TTC549 (cell line): ENCODE measurements around the gene HOXB6.

Source experiments
- FAIRE-seq: peaks from 2 replicates; lab custom pipeline; 2012; peaks lifted over from hg19 to GRCh38; lab: Jason Lieb, UNC

HOXB6 gene

DNA sequence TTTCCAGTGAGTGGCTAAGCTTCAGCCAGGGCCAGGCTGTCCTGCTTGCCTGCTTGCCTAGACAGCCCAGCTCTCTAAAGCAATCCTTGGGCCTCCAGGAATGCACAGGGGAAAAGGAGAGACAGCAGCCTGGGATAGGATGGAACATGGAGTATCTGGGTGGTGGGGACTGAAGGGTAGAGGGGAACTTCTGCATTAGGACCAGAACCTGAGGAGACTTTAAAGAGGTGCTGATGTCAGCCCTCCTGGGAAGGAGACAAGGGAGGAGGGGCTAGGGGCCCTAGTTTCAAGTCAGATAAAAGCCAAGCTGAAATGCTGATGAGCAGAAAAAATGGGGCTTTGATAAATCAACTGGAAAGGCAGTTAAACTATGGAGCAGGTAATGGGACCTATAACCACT is 4.2 kb upstream of the HOXB6 start:
- FAIRE-seq, result no peak

DNA sequence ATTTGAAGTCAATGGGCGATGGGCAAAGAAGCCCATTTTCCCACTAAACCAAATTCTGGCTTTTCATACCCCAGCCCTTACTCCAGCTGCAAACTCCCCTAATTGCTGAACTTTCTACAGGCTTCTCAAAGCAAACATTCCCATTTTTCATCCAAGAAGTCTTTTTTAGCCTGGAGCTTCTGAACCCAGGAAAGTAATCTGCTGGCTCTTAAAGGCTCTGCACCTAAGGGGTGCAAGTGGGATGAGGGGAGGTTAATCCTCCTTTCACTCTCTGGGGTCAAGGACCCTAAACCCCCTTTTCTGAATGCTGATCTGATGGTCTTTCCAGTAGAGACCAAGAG is 3.7 kb upstream of the HOXB6 start:
- FAIRE-seq, result no peak

DNA sequence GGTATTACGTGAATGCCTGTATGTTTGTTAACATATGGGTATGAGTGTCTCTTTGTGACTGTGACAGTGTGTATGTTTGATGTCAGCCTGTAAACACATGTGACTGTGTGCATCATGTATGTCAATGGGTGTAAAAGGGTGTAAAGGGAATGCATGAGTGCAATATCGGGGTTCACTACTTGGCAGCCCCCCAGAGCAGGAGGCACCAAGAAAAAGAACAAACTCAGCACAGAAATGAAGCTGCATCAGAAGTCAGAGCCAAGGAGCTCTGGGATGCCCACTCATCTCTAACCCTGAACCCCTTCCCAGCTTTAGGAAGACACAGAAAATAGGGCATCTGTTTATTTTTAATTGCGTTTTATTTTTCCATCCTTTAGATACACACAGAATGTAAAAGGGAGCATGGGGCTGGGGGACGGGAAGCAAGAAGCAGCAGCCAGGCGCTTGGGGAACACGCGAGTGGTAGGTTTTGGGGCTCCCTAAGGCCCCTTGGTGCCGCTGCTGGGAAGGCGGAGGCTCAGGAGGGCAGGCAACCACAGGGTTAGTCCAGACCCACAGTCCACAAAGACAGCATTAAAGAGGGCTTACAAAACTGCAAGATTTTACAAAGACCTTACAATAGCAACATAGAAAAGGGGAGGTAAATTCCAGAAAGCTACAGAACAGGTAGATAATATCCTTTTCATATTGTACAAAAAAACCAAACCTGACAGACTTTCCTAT is 2.3 kb upstream of the HOXB6 start:
- no peak for FAIRE-seq

DNA sequence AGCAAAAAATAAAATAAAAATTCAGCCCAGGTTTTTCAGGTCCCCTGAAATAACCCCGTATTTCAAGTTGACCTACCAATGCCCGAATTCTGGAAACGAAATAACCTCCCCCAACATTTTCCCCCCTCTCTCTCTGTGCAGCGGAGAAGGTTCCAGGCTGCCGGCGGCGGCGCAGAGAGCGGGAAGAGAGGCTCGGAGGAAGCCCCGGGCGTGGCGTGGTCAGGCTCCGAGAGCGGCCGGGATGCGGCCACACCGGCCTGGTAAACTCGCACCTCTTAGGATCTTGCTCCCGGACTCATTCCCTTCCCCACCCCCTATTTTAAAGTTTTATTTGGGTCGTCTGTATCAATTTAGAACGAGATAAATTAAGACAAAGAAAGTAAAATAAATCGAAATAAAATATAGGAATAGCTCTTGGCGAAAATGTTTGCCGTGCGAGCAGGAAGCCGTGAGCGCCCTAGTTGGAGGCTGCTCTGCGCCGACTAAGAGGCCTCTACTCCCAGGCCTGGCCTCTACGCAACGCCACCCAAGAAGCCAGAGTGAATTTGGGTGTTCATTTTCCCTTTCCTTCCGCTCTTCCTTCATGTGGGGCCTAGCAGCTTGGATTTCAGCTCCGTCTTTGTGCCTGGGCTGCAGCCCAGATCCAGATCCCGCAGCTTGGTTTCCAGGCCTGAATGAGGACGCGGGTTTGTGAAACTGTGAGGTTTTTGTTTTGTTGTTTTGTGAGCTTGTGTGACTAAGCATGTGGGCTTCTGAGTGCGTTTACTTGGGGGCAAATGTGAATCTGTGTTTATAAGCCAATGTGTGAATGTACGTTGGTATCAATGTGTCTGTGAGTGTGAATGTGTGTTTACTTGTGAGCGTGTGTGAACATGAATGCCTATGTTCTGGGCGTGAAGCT is 1.5 kb upstream of the HOXB6 start:
- no peak for FAIRE-seq

DNA sequence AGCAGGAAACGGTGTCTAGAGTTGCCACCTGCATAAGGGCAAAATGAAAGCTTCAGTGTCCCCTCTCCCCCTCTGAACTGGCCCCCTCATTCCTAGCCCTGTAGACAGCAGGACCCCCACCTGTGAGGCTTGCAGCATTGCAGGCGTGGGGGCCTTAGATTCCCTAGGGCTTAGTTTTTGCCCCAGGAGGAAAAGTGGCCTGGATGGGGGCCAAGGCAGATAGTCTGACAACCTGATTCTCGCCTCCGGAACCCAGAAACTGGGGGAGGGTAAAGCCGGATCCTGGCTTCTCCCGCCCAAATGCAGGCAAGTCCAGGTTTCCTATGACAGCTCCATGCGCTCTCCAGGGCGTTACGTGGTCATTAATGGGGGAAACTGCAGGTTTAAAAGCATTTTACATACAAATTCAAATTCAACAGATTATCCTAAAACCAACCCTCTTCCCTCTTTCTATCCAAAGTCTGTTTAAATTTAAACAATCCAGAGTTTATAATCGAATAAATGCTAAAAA is 678 bp upstream of the HOXB6 start:
- no peak for FAIRE-seq

DNA sequence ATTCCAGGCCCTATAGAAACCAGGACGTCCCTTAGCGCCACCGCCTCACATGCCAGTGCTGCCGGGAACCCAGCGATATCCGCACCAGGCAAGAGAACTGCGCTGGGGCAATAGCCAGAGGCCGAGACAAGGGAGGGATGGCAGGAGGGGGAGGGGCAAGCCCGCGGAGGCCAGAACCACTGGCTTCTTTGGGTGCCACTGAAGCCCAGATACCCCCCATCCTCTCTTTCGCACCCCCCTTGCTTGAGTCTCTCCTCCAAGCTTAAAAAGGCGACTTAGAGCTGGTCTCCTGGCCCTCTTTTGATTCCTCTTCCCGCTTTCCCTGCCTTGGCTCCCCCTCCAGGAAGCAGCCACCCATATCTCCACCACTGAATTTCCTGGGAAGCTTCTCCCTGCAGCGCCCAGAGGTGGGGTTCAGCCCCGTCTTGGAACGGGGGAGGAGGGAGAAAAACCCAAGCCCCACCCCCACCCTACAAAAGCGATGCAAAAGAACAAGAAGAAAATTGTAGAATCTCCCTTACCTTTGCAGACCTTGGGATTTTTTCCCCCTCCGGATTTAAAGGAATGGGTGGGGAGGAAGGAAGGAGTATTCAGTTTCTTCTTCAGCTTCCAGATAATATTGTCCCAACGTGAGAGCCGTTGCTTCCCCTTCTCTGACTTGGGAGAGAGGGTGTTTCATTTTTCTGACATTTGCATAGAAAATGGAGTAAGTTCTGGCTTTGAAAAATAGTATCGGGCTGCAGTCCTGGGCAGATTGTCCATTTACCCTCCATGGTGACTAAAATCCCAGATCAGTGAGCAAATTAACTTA is 622 bp downstream of the HOXB6 start:
- FAIRE-seq, result no peak

DNA sequence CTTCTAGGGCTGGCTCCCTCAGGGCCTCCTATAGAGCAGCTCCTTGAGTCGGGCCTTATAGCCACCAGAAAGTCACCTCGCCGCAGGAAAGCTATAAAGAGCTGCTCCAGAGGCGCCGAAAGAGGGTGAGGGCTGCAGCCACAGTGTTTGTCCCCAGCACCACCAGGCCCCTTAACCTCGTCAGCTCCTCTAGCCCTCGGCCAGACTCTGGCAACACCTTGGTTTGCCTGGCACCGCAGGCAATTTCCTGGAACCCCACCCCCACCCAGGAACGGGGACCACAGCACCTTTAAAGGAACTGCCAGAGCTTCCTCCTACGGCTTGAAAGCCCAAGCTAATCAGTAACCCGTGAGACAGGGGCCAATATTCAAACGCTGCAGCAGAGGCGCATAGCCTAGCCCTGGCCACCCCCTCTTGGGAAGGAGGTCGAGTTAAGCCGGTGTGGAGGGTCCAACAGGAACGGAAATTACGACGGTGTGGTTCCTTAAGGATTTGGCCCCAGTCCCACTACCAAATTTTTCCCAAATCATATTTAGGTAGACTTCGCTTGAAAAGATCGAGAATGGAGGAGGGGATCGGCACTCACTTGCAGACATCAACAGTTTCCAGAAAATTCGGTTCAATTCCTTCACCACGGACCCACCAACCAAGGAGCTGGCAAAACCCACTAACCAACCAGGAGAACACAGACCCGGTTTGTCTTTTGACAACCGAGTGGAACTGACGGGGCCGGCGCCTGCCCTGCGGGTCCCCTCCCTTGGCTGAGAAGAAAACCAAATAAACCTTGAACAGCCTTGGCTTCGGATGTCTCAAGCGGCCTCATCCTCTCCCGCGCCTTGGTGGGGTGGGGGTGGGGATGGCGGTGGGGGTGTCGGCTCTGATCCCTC is 3.0 kb downstream of the HOXB6 start:
- FAIRE-seq, result no peak

DNA sequence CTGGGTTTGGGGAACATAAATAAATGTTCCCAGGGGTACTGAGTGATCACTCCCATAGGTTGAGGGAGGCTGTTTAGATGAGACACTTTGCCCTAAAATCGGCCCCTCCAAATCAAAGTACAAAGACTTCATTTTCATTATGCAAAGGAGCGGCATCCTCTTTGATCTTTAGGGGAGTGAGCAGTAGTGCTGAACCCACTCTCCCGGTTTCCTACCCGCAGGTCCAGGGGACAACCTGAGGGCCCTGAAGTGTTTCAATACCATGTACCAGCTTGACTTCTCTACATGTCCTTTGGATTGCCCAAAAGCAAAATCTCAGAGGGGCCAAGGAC is 3.6 kb downstream of the HOXB6 start:
- no peak for FAIRE-seq

DNA sequence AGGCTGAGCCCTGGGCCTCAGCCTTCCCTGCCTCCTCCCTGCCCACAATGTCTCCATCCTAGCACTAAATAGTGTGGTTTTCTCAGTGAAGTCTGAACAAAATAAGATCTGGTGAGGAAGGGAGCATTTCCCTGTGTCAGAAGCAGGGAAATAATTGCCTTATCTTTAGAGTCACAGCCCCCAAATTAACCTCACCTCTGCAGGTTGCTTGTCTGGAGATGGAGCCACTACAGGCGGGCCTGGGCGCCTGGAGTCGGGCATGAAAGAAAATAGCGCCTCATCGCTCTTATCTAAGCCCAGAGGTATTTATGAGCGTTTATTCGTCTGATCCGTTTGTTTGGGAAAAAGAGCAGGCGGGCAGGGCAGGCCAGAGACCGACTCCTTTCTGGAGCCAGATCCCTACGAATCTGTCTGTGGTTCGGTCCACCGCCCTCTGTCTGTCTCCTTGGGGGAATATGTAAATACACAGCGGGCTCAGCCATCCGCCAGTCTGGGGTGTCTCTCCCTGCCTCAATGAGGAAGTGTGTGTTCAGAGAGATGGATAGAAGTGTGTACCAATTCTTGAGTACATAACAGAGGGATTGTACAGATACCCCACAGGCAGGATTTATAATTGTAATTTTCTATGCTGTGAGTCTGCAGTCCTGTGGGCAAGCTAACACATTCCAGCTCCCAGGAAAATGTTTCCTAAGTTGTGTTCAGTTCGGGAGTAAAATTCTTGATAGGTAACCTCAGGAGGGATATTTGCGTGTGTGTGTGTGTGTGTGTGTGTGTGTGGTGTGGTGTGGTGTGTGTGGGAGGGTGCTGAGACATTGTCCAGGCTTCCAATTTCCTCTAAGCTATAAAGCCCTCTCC is 4.3 kb downstream of the HOXB6 start:
- peak; percentile 5 for FAIRE-seq

DNA sequence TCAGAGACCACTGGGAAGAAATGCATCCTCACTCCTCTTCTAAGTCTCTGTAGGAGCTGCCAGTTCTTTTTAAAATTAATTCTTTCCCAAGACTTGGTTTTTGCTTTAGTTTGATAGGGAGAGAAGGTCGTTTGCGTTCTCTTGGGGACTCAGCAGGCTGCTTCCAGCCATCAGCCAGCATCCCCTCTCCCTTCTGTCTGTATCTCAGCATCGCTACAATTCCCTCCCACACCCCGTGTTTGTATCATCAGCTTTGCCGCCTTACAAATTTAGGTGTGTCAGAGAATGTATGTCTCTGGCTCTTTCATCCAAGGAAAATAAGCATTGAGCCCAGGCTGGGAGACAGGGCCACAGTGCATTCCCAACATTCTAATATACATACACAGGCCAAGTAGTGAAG is 5.4 kb downstream of the HOXB6 start:
- no peak for FAIRE-seq

DNA sequence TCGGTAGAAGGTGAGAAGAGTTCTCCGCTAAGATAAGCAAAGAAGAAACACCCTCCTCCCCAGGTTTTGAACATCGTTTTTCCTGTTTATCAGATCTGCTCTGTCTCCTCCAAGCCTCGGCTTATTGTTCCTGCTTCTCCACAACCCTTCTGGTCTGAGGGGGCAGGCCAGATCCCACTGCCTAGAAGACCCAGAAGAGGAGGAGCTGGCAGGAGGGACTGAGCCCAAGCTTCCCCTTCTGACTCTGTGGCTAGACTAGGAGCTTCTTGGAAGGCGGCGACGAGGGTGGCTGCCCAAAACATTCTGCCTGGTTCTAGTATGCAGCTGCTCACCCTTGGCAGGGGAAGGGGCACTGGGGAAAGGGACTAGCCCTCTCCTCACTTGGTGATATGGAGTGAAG is 6.0 kb downstream of the HOXB6 start:
- no peak for FAIRE-seq

DNA sequence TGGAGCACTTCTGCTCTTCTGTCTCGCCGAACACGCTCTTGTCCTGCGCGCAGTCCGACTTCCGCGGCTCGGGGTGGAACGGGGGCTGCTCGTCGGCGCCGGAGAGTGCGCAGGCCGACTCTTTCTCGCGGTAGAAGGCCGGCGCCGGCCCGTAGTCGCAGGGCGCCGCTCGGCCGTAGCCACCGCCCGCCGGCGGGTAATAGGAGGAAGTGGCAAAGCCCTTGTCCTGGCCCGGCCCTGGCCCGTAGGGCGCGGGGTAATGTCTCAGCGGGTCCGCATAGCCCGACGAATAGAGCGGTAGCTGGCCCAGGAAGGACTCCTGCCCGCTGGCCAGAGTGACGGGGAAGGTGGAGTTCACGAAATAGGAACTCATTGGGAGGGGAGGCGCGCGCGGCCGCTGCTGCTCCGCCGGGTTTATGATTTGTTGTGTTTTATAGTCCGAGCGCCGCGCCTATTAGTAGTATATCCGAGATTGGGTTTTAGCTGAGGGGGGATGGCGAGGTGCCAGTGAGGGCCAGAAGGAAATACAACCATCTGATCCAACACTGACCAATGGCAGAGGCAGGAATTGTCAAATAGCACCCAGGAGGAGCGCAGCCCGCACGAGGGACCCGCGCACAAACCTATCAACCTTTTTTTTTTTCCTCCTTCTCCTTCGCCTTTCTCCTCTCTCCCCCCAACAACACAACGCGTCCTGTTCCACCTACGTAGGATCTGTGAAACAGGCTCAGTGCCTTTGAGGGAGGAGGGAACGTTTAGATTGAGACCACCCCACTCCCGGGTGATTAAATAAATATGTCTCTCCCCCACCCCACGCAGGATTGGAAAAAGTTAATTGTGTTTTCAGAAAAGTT is 6.8 kb downstream of the HOXB6 start:
- no peak for FAIRE-seq

DNA sequence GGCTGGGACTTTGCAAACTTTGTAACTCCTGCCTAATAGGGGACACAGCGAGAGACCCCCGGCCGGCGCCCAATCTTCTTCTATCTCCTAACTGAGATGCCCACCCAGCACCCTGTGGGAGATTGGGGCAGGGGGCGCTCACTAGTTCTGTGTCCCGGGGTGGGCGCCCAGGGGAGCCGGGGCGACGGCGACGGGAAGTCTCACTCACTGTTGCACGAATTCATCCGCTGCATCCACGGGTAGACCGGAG is 7.3 kb downstream of the HOXB6 start:
- FAIRE-seq, result no peak

DNA sequence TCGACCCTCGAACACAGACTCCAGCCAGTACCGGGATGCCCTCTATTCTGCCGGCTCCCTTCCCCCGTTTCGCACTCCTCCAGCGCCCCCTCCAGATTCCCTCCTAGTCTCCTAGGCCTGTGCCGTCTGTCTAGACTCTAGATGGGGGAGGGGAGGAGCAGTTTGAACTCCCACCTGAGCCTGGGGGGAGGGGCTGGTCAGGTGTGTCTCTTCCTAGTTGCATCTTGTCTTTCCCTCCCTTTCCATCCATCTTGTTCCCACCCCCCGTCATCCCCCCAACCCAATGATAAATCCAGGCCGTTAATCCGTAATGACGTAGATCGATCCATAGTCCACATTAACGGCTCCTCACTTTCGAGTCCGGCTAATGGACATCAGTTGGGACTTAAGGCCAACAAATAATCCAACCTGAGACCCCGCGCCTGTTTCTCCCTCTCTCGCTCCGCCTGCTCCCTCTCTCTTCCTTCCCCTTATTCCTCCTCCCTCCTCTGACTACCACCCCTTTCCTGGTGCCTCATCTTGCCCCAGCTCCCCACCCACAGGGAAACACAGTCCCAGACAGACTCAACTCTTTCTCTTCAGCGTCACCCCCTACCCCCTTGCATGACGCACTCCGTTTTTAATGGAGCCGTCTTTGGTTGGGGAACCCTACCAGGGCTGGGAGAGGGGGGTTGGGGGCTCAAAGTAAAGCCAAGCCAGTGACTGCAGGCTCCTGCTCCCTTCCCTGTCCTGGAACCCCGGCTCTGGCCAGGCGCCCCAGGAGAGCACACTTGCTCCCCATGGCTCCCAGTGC is 7.9 kb downstream of the HOXB6 start:
- FAIRE-seq, result no peak

DNA sequence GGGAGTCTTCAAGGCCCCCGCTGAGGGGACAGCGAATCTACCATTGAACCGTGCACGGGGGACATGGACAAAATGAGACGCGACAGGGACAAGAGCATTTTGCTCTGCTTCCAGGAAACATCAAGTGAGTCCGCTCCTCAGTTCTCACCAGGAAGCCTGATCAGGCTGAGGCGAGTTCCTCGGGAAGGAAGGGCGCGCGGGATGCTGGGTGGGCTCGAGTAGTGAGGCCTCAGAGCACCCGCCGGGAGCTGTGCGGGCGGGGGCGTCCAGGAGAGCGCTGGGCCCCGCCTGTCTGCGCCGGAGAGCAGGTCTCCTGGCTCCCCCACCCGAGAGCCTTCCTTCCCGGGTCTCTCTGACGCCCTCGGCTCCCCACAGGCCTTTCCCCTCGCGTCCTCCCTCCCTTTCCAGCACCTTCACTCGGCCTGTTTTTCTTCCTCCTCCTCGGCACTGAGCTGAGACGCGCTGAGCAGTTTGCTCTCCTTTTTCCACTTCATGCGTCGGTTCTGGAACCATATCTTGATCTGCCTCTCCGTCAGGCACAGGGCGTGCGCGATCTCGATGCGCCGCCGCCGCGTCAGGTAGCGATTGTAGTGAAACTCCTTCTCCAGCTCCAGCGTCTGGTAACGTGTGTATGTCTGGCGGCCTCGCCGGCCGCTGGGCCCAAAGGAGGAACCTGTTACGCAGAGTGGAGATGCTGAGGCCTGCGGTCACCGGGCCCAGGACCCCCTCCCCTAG is 8.6 kb downstream of the HOXB6 start:
- no peak for FAIRE-seq

DNA sequence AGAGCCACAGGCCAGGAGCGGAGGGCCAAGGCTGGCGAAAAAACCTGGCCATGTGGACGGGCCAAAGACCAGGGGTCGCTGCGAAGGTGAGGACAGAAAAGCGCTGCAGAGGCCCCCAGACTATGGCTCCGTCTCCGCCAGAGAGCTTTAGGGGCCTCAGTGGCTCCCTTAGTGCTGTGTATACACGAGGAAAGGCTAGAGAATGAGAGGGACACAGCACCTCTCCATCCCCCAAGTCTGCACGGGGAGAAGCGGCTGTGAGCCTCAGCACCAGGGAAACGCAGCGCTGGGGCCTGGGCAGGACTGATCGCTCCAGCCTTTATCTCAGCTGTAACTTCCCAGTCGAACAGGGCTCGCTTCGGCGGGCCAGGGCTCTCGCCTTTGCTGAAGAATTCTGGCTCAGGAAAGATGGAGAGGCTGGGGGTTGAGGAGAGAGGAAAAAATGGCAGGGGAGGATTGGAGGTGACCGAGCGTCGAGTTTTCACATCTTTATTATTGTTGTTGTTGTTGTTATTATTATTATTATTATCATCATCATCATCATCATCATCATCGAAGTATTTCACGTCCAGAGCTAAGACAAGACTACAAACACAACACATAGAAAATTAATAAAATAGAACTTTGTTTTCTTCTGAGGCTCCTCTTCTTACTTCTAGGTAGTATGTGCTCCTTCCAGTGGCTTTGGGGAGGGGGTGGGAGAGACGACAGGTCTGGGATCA is 9.3 kb downstream of the HOXB6 start:
- no peak for FAIRE-seq

DNA sequence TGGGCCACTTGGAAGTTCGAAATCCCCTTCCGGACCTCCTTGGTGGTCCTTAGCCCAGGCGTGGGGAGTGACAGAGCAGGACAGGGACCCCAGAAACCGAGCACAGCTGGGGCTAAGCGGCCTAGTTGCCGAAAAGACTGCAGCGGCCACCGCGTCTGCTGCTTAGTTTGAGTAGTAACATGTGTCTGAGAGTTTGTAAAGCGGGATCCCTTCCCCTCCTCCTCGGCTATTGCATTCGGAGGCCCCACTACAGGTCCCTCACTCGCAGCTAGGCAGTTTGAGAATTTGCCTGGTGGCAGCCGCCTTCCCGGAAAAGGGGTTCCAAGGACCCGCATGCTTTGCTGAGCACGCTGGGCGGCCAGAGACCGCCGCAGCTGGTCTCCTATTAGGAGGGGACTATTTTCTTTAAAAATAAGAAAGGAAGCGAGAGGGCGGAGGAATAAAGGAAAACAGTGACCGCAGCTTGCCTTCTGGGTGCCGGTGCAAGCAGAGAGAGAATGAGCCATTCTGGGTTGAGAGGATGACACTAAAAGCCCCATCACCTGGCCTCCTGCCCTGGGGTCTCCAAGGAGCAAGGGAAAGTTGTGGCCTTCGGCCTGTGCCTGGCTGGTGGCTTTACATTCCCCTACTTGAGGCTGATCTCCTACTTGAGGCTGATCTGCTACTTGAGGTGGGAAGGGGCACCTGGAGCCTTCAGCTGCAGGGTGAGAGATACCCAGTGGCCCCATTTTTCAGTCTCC is 10.1 kb downstream of the HOXB6 start:
- FAIRE-seq, result no peak
